ENCODE results near the gene SNCG. TPM values are rescaled to one million over a fixed set of nuclear protein-coding genes. Genes with fewer than 3 reads are reported as not detected.
"Not testable (repeated sequence)": the region's sequence is repeated elsewhere in the genome, so short reads cannot be mapped to it uniquely, and the experiment has no call there.

Gene SNCG
- total RNA-seq, 1 experiment from 2014 or later = 8.4 TPM

GRCh38 chr10:86992456-86992855 lies 34.1 kb downstream of the SNCG start (continued):
- TF ChIP-seq, protein P1, sequence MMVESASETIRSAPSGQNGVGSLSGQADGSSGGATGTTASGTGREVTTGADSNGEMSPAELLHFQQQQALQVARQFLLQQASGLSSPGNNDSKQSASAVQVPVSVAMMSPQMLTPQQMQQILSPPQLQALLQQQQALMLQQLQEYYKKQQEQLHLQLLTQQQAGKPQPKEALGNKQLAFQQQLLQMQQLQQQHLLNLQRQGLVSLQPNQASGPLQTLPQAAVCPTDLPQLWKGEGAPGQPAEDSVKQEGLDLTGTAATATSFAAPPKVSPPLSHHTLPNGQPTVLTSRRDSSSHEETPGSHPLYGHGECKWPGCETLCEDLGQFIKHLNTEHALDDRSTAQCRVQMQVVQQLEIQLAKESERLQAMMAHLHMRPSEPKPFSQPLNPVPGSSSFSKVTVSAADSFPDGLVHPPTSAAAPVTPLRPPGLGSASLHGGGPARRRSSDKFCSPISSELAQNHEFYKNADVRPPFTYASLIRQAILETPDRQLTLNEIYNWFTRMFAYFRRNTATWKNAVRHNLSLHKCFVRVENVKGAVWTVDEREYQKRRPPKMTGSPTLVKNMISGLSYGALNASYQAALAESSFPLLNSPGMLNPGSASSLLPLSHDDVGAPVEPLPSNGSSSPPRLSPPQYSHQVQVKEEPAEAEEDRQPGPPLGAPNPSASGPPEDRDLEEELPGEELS (CRISPR knock-in tag; IDR thresholded peaks at IDR 0.05) = no peak
- TF ChIP-seq CREB1 (CRISPR knock-in tag; IDR thresholded peaks at IDR 0.05) (no peak), ZNF232 (CRISPR knock-in tag; IDR thresholded peaks at IDR 0.05) (no peak), FOXJ3 (CRISPR knock-in tag; IDR thresholded peaks at IDR 0.05; ENCODE audit: borderline replicate concordance) (no peak), NFYB (CRISPR knock-in tag; conservative IDR thresholded peaks at IDR 0.05; ENCODE audit: low read depth) (no peak), ZNF532 (CRISPR knock-in tag; IDR thresholded peaks at IDR 0.05; ENCODE audit: borderline replicate concordance) (no peak), SMAD4 (CRISPR knock-in tag; IDR thresholded peaks at IDR 0.05) (no peak)
- TF ChIP-seq, protein P2, sequence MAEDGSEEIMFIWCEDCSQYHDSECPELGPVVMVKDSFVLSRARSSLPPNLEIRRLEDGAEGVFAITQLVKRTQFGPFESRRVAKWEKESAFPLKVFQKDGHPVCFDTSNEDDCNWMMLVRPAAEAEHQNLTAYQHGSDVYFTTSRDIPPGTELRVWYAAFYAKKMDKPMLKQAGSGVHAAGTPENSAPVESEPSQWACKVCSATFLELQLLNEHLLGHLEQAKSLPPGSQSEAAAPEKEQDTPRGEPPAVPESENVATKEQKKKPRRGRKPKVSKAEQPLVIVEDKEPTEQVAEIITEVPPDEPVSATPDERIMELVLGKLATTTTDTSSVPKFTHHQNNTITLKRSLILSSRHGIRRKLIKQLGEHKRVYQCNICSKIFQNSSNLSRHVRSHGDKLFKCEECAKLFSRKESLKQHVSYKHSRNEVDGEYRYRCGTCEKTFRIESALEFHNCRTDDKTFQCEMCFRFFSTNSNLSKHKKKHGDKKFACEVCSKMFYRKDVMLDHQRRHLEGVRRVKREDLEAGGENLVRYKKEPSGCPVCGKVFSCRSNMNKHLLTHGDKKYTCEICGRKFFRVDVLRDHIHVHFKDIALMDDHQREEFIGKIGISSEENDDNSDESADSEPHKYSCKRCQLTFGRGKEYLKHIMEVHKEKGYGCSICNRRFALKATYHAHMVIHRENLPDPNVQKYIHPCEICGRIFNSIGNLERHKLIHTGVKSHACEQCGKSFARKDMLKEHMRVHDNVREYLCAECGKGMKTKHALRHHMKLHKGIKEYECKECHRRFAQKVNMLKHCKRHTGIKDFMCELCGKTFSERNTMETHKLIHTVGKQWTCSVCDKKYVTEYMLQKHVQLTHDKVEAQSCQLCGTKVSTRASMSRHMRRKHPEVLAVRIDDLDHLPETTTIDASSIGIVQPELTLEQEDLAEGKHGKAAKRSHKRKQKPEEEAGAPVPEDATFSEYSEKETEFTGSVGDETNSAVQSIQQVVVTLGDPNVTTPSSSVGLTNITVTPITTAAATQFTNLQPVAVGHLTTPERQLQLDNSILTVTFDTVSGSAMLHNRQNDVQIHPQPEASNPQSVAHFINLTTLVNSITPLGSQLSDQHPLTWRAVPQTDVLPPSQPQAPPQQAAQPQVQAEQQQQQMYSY (CRISPR knock-in tag; IDR thresholded peaks at IDR 0.05) = no peak

GRCh38 chr10:86992929-86993328 lies 34.5 kb downstream of the SNCG start:
- DNase-seq (ENCODE audit: low spot score) (no peak), ATAC-seq (no peak)
- H3K36me3 Mint-ChIP-seq = no peaks in the 10 kb centered on the region
- no peak overlapping the region for H3K27ac Mint-ChIP-seq
- no peaks in the 10 kb centered on the region for H3K9me3 Mint-ChIP-seq
- no peak overlapping the region for H3K4me3 Mint-ChIP-seq
- TF ChIP-seq NR3C1 (CRISPR knock-in tag; conservative IDR thresholded peaks at IDR 0.05; ENCODE audit: low read depth) (no peak), ATF6 (CRISPR knock-in tag; IDR thresholded peaks at IDR 0.05) (no peak), SMAD3 (CRISPR knock-in tag; IDR thresholded peaks at IDR 0.05; ENCODE audit: borderline replicate concordance) (no peak), ZNF232 (CRISPR knock-in tag; IDR thresholded peaks at IDR 0.05) (no peak), NR1H2 (CRISPR knock-in tag; IDR thresholded peaks at IDR 0.05) (no peak)
- TF ChIP-seq, protein P3, sequence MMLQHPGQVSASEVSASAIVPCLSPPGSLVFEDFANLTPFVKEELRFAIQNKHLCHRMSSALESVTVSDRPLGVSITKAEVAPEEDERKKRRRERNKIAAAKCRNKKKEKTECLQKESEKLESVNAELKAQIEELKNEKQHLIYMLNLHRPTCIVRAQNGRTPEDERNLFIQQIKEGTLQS (CRISPR knock-in tag; conservative IDR thresholded peaks at IDR 0.05) = no peak
- CTCF ChIA-PET = no interaction called here
- peaks cover 6% of the 10 kb centered on the region; the same call in 1 of the 2 replicates for H3K4me1 Mint-ChIP-seq
- POLR2A ChIA-PET = no interaction called here
- no peaks in the 10 kb centered on the region; the same call in 1 of the 2 replicates for H3K27me3 Mint-ChIP-seq (ENCODE audit: low read depth)

DNA sequence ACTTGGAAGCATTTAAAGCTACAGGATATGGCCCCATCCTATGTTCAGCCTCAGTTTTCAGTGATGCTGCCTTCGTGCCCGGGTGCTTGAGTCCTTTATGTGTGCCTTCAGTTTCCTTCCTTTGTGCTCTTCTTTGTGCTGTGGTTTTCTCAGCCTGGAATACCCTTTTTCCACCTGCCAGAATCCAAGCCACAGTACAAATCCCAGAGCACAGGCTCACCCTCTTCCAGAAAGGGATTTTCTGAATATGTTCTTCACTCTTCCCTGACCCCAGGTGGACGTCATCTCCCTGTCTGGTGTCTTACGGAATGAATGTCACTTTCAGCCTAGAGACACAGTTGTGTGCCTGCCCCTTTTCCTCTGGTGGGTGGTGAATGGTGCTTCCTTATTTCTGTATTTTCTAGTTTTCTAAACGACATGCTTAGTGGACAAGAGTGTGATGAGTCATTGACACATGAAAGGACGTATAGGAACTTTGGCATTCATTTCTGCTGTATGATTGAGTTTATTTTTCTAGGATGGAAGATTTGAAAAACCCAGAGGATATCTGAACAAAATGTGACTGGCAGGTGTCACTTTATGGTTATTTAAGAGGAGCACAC lies 41.5 kb downstream of the SNCG start:
- ATAC-seq; H3K36me3 Mint-ChIP-seq; H3K27ac Mint-ChIP-seq; H3K4me1 Mint-ChIP-seq; H3K27me3 Mint-ChIP-seq (ENCODE audit: low read depth); H3K9me3 Mint-ChIP-seq; DNase-seq (ENCODE audit: low spot score); H3K4me3 Mint-ChIP-seq; CTCF ChIA-PET: not testable (repeated sequence)
- POLR2A ChIA-PET = interaction anchor here (0.6 kb wide), 1 partner anchor 11 kb away, joined by 3 read pairs; no protein-coding TSS in a partner anchor

Data from WTC11 (cell line).